ENCODE results near the gene RPS27. TPM values are rescaled to one million over a fixed set of nuclear protein-coding genes. Genes with fewer than 3 reads are reported as not detected.
A peak's percentile ranks its signal among the peaks of the same experiment; 100 is the strongest.

The RPS27 gene
- total and polyA plus RNA-seq, 2 donors from 2014 or later = 1,447 to 4,953 TPM

GRCh38 chr1:153968972-153969371, 21.6 kb upstream of the RPS27 start:
- Histone ChIP-seq H3K27me3 (ENCODE audit: control insufficient read depth, insufficient read depth, low read length) (no peaks in the 10 kb centered on the region), H3K36me3 (ENCODE audit: control insufficient read depth in 2 of 3, insufficient read depth in 3 of 3, low read length in 3 of 3) (peaks cover 0 to 3% (median 0%) of the 10 kb centered on the region in 3 donors), H3K9me3 (ENCODE audit: control insufficient read depth in 2 of 3, insufficient read depth in 1 of 3, low read length in 3 of 3) (no peaks in the 10 kb centered on the region), H3K4me1 (ENCODE audit: control insufficient read depth in 2 of 3, insufficient read depth in 2 of 3, low read depth in 1 of 3, low read length in 3 of 3) (peaks cover 0 to 8% (median 7%) of the 10 kb centered on the region in 3 donors), H3K4me3 (ENCODE audit: low read length in 3 of 3) (peak overlapping the region in 2 of 3 donors; percentile 85 to 93), H3K9ac (ENCODE audit: low read length in 3 of 3) (peak overlapping the region in 1 of 3 donors; percentile 63), H3K27ac (ENCODE audit: low read depth in 2 of 2, low read length in 2 of 2) (no peak overlapping the region)
- TF ChIP-seq CTCF (IDR thresholded peaks at IDR 0.05; ENCODE audit: borderline replicate concordance, extremely low read depth, insufficient read depth) = no peak
- FAIRE-seq (no peak), DNase-seq (no peak)
- intact Hi-C loops (cut with DNase I) = no loop called here

- H3K36me3 ChIP-seq (ENCODE audit: control insufficient read depth in 2 of 3, insufficient read depth in 3 of 3, low read length in 3 of 3) = peaks cover 0 to 8% (median 4%) of the 10 kb centered on the region in 3 donors
- H3K4me1 ChIP-seq (ENCODE audit: control insufficient read depth in 2 of 3, insufficient read depth in 2 of 3, low read depth in 1 of 3, low read length in 3 of 3) = peaks cover 0 to 7% (median 5%) of the 10 kb centered on the region in 3 donors
- intact Hi-C loops (cut with DNase I) = no loop called here
- no peak overlapping the region for H3K9ac ChIP-seq (ENCODE audit: low read length in 3 of 3)
- no peak for DNase-seq
- TF ChIP-seq CTCF (IDR thresholded peaks at IDR 0.05; ENCODE audit: borderline replicate concordance, extremely low read depth, insufficient read depth) = no peak
- no peak overlapping the region for H3K27ac ChIP-seq (ENCODE audit: low read depth in 2 of 2, low read length in 2 of 2)
- no peaks in the 10 kb centered on the region for H3K9me3 ChIP-seq (ENCODE audit: control insufficient read depth in 2 of 3, insufficient read depth in 1 of 3, low read length in 3 of 3)
- H3K4me3 ChIP-seq (ENCODE audit: low read length in 3 of 3) = no peak overlapping the region
- no peaks in the 10 kb centered on the region for H3K27me3 ChIP-seq (ENCODE audit: control insufficient read depth, insufficient read depth, low read length)
- no peak for FAIRE-seq
Measured at GRCh38 chr1:153970346-153970745, 20.2 kb upstream of the RPS27 start.

- no peaks in the 10 kb centered on the region for H3K9me3 ChIP-seq (ENCODE audit: control insufficient read depth in 2 of 3, insufficient read depth in 1 of 3, low read length in 3 of 3)
- intact Hi-C loops (cut with DNase I) = no loop called here
- H3K27ac ChIP-seq (ENCODE audit: low read depth in 2 of 2, low read length in 2 of 2) = no peak overlapping the region
- H3K4me3 ChIP-seq (ENCODE audit: low read length in 3 of 3) = no peak overlapping the region
- H3K36me3 ChIP-seq (ENCODE audit: control insufficient read depth in 2 of 3, insufficient read depth in 3 of 3, low read length in 3 of 3) = peaks cover 2 to 8% (median 4%) of the 10 kb centered on the region in 3 donors
- no peak for DNase-seq
- H3K4me1 ChIP-seq (ENCODE audit: control insufficient read depth in 2 of 3, insufficient read depth in 2 of 3, low read depth in 1 of 3, low read length in 3 of 3) = peaks cover 0 to 12% (median 7%) of the 10 kb centered on the region in 3 donors
- H3K9ac ChIP-seq (ENCODE audit: low read length in 3 of 3) = no peak overlapping the region
- no peaks in the 10 kb centered on the region for H3K27me3 ChIP-seq (ENCODE audit: control insufficient read depth, insufficient read depth, low read length)
- FAIRE-seq = no peak
- TF ChIP-seq CTCF (IDR thresholded peaks at IDR 0.05; ENCODE audit: borderline replicate concordance, extremely low read depth, insufficient read depth) = no peak
Measured at GRCh38 chr1:153973071-153973470, 17.5 kb upstream of the RPS27 start.

GRCh38 chr1:153973525-153973924, 17.0 kb upstream of the RPS27 start:
- intact Hi-C loops (cut with DNase I) = no loop called here
- H3K9ac ChIP-seq (ENCODE audit: low read length in 3 of 3) = no peak overlapping the region
- H3K27me3 ChIP-seq (ENCODE audit: control insufficient read depth, insufficient read depth, low read length) = no peaks in the 10 kb centered on the region
- DNase-seq (no peak), FAIRE-seq (no peak)
- no peaks in the 10 kb centered on the region for H3K9me3 ChIP-seq (ENCODE audit: control insufficient read depth in 2 of 3, insufficient read depth in 1 of 3, low read length in 3 of 3)
- peaks cover 2 to 8% (median 4%) of the 10 kb centered on the region in 3 donors for H3K36me3 ChIP-seq (ENCODE audit: control insufficient read depth in 2 of 3, insufficient read depth in 3 of 3, low read length in 3 of 3)
- no peak for TF ChIP-seq CTCF (IDR thresholded peaks at IDR 0.05; ENCODE audit: borderline replicate concordance, extremely low read depth, insufficient read depth)
- H3K4me1 ChIP-seq (ENCODE audit: control insufficient read depth in 2 of 3, insufficient read depth in 2 of 3, low read depth in 1 of 3, low read length in 3 of 3) = peaks cover 0 to 10% (median 3%) of the 10 kb centered on the region in 3 donors
- no peak overlapping the region for H3K4me3 ChIP-seq (ENCODE audit: low read length in 3 of 3)
- H3K27ac ChIP-seq (ENCODE audit: low read depth in 2 of 2, low read length in 2 of 2) = no peak overlapping the region
